Activated CD4-positive, alpha-beta T cell treated with anti-CD3 and anti-CD28 coated beads for 36 hours (primary cell): ENCODE results near the gene ZNF580. TPM values are rescaled to one million over a fixed set of nuclear protein-coding genes. Genes with fewer than 3 reads are reported as not detected.

Experiments used
- ATAC-seq: fragments of 200-7000 bp; cut with Tn5 transposase; one replicate; pipeline ENCODE4 v1.10.0; 2021; ENCODE audit warnings: mild to moderate bottlenecking, moderate library complexity
- CTCF ChIA-PET: fragments of 350-600 bp; sonication (Branson Sonifier 250); formaldehyde crosslinking; loops from one replicate; lab custom pipeline; 2021; ENCODE audit warnings: antibody characterized with exemption; lab: Charles Lee
- POLR2A ChIA-PET: fragments of 350-600 bp; sonication (Branson Sonifier 250); formaldehyde crosslinking; loops from one replicate; lab custom pipeline; 2021; ENCODE audit warnings: antibody characterized with exemption, inconsistent platforms; lab: Charles Lee
- DNase-seq: peaks from one replicate; pipeline ENCODE4 v3.0.0-alpha.2; 2020
- H3K27ac Mint-ChIP-seq: one replicate; pipeline ENCODE4 v1.8.0; 2021; ENCODE audit warnings: mixed read lengths
- H3K27me3 Mint-ChIP-seq: one replicate; pipeline ENCODE4 v1.8.0; 2021; ENCODE audit warnings: mixed read lengths
- H3K36me3 Mint-ChIP-seq: one replicate; pipeline ENCODE4 v1.8.0; 2021; ENCODE audit warnings: low read depth, mixed read lengths
- H3K4me1 Mint-ChIP-seq: one replicate; pipeline ENCODE4 v1.8.0; 2021; ENCODE audit warnings: mixed read lengths
- H3K4me3 Mint-ChIP-seq: one replicate; pipeline ENCODE4 v1.8.0; 2021; ENCODE audit warnings: mild to moderate bottlenecking, moderate library complexity, mixed read lengths
- H3K9me3 Mint-ChIP-seq: one replicate; pipeline ENCODE4 v1.8.0; 2021; ENCODE audit warnings: low read depth, mixed read lengths
- intact Hi-C, 2 experiments: fragments of 100-400 bp; cut with DNase I in 1 of 2; cut with micrococcal nuclease in 1 of 2; formaldehyde crosslinking; loops; one replicate each; pipeline versions ENCODE4 v1.14.2 to v1.15.1; 2022 to 2024; cut with DNase I, micrococcal nuclease
- total RNA-seq, 2 experiments: library from RNA; stranded (reverse); gene quantifications; one replicate each; pipeline ENCODE4 v1.2.3, GENCODE V29; 2021

The ZNF580 gene
- total RNA-seq, 2 experiments from 2014 or later: 24.2 to 35.6 TPM

GRCh38 chr19:55676383-55676782 is 35.6 kb downstream of the ZNF580 start:
- ChIA-PET CTCF (interaction anchor here (0.7 to 1.8 kb wide), 3 partner anchors 22 to 44 kb away, joined by 3 to 5 read pairs (median 3); no protein-coding TSS in a partner anchor), POLR2A (interaction anchor here (1.2 kb wide), 1 partner anchor 19 kb away, joined by 5 read pairs; no protein-coding TSS in a partner anchor)
- no peaks in the 10 kb centered on the region for H3K27me3 Mint-ChIP-seq
- no peak for ATAC-seq
- no peak for DNase-seq
- intact Hi-C loops: no loop called here
- peaks cover 55% of the 10 kb centered on the region for H3K36me3 Mint-ChIP-seq
- peaks cover 57% of the 10 kb centered on the region for H3K4me1 Mint-ChIP-seq
- no peaks in the 10 kb centered on the region for H3K9me3 Mint-ChIP-seq
- peak overlapping the region; percentile 95 for H3K4me3 Mint-ChIP-seq
- H3K27ac Mint-ChIP-seq: peak overlapping the region; percentile 83

DNA sequence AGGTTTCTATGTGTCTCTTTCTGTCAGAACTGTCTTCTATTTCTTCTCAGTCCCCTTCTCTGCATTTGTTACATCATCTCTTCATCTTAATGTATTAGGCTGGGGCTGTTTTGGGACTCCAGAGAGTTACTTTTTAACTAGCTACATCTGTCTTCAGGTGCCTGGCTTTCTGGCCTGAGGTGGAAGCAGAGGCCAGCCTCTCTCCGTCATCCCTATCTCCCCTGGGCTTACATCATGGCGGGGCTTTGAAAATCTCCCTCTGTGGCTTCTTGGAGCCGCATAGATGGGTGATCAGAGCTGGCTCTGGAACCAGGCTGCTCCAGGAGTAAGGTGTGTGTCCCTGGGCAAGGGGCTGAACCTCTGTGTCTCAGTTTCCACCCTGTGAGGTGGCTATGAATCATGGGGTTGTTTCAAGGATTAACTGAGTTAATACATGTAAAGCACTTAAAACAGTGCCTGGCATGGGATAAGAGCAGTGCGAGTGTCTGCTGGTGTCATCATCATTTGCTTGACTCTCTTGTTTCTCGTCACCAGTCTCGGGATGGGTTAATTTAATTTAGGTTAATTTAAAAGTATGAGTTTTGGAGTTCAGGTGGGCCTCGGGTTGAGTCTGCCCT is 36.2 kb downstream of the ZNF580 start:
- no peaks in the 10 kb centered on the region for H3K27me3 Mint-ChIP-seq
- intact Hi-C loops: no loop called here
- H3K36me3 Mint-ChIP-seq: peaks cover 52% of the 10 kb centered on the region
- H3K9me3 Mint-ChIP-seq: no peaks in the 10 kb centered on the region
- peak overlapping the region; percentile 83 for H3K27ac Mint-ChIP-seq
- peaks cover 55% of the 10 kb centered on the region for H3K4me1 Mint-ChIP-seq
- H3K4me3 Mint-ChIP-seq: peak overlapping the region; percentile 95
- ChIA-PET CTCF (interaction anchor here (0.6 to 1.8 kb wide), 3 partner anchors 30 to 561 kb away, joined by 3 to 5 read pairs (median 3); no protein-coding TSS in a partner anchor), POLR2A (interaction anchor here (1.2 kb wide), 1 partner anchor 20 kb away, joined by 5 read pairs; no protein-coding TSS in a partner anchor)
- peak; percentile 20 for DNase-seq
- ATAC-seq: no peak

GRCh38 chr19:55677572-55678028 is 36.8 kb downstream of the ZNF580 start:
- no peak for DNase-seq
- no peak for ATAC-seq
- H3K27ac Mint-ChIP-seq: peak overlapping the region; percentile 59
- CTCF ChIA-PET: no interaction called here
- H3K9me3 Mint-ChIP-seq: no peaks in the 10 kb centered on the region
- H3K4me1 Mint-ChIP-seq: peaks cover 53% of the 10 kb centered on the region
- H3K27me3 Mint-ChIP-seq: no peaks in the 10 kb centered on the region
- peaks cover 49% of the 10 kb centered on the region for H3K36me3 Mint-ChIP-seq
- intact Hi-C loops: no loop called here
- POLR2A ChIA-PET: no interaction called here
- no peak overlapping the region for H3K4me3 Mint-ChIP-seq

GRCh38 chr19:55678121-55678671 is 37.4 kb downstream of the ZNF580 start:
- ATAC-seq: no peak
- intact Hi-C loops: no loop called here
- POLR2A ChIA-PET: no interaction called here
- Mint-ChIP-seq H3K36me3 (peaks cover 50% of the 10 kb centered on the region), H3K27ac (peak overlapping the region; percentile 60), H3K4me3 (no peak overlapping the region), H3K9me3 (no peaks in the 10 kb centered on the region), H3K4me1 (peaks cover 52% of the 10 kb centered on the region), H3K27me3 (no peaks in the 10 kb centered on the region)
- DNase-seq: no peak
- CTCF ChIA-PET: no interaction called here

DNA sequence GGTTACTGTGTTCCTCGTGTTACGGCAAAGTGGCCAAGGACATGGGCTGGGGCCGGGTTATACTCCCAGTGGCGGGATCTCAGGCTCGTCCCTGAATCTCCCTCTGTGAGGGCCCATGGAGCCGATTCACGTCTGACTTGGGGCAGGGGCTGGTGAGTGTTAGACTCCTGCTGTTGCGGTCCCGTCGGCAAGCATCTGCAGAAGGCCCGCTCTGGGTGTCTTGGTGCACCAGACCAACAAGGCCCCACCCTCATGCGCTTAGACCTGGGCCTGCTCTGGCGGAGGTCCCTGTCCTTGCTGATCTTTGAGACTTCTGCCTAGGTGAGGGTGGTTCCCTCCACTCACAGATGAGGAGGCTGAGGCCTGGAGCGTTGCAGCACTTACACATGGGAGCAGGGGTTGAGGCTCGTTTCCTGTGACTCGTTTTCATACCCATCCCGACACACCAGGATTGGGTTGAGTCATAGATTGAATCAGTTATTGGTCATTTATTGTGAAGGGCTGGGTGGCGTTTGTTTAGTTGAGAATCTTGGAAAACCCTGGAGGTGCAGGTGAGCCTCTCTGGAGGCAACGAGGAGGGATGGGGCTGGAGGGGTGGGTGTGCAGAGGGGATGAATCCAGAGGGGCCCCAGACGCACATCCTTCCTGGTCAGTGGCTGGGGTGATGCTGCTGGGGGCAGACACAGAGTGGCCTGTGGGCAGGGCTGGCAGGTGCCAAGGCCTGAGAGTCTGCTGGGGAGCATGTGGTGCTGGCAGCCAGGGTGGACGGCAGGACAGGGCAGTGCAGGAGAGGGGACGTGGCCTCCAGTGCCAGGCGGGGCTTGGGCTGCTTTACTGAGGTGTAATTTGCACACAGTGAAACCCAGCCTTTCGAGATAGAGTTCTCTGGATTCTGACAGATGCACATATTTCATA is 38.8 kb downstream of the ZNF580 start:
- no peaks in the 10 kb centered on the region for H3K27me3 Mint-ChIP-seq
- H3K36me3 Mint-ChIP-seq: peaks cover 47% of the 10 kb centered on the region
- H3K9me3 Mint-ChIP-seq: no peaks in the 10 kb centered on the region
- intact Hi-C loops: no loop called here
- ATAC-seq (peak; percentile 11), DNase-seq (peak; percentile 43)
- ChIA-PET CTCF (no interaction called here), POLR2A (no interaction called here)
- peak overlapping the region; percentile 78 for H3K27ac Mint-ChIP-seq
- peaks cover 46% of the 10 kb centered on the region for H3K4me1 Mint-ChIP-seq
- H3K4me3 Mint-ChIP-seq: no peak overlapping the region

DNA sequence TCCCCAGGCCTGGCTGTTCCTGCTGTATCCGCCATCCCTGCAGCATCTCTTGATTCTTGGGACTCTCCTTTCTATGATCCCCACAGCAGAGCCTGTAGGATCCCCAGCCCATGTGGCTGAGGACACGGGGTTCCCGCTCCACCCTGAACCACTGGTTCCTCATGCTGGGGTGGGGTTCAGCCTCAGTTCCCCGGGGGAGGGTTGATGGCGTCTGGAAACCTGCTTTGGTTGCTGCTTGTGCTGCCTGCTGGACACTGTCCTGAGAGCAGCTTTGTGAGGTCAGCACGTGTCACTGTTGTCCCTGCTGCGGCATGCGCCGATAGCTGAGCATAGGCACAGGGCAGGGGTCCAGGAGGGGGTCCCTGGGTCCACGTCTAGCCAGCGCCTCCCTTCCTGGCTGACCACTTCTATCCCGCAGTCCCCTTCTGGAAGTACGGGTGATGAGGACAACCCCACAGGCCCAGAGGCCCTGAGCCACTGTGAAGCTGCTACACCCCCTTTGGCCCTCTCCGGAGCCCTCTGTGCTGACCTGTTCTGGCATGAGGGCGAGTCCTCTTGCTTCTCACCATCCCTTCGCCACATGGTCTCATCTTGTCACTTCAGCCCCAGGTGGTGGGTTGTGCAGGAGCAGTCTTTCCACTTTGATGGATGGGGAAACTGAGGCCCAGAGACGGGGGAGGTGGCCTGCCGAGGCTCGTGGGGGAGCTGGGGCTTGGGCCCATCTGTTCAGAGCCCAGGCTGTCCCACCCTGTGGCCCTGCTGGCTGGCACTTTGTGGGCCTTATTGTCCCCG is 39.7 kb downstream of the ZNF580 start:
- Mint-ChIP-seq H3K27me3 (no peaks in the 10 kb centered on the region), H3K4me1 (peaks cover 46% of the 10 kb centered on the region), H3K27ac (no peak overlapping the region), H3K9me3 (no peaks in the 10 kb centered on the region), H3K4me3 (no peak overlapping the region), H3K36me3 (peaks cover 48% of the 10 kb centered on the region)
- ChIA-PET CTCF (no interaction called here), POLR2A (no interaction called here)
- intact Hi-C loops: no loop called here
- no peak for DNase-seq
- no peak for ATAC-seq

- intact Hi-C loops: no loop called here
- DNase-seq (no peak), ATAC-seq (no peak)
- Mint-ChIP-seq H3K27ac (no peak overlapping the region), H3K4me3 (no peak overlapping the region), H3K27me3 (no peaks in the 10 kb centered on the region), H3K36me3 (peaks cover 53% of the 10 kb centered on the region), H3K4me1 (peaks cover 43% of the 10 kb centered on the region), H3K9me3 (no peaks in the 10 kb centered on the region)
- POLR2A ChIA-PET: no interaction called here
- CTCF ChIA-PET: interaction anchor here (0.6 to 0.8 kb wide), 2 partner anchors 25 to 82 kb away, joined by 3 read pairs; partner anchors contain the start of gene FIZ1
These were observed 40.6 kb downstream of the ZNF580 start for GRCh38 chr19:55681131-55682092.

DNA sequence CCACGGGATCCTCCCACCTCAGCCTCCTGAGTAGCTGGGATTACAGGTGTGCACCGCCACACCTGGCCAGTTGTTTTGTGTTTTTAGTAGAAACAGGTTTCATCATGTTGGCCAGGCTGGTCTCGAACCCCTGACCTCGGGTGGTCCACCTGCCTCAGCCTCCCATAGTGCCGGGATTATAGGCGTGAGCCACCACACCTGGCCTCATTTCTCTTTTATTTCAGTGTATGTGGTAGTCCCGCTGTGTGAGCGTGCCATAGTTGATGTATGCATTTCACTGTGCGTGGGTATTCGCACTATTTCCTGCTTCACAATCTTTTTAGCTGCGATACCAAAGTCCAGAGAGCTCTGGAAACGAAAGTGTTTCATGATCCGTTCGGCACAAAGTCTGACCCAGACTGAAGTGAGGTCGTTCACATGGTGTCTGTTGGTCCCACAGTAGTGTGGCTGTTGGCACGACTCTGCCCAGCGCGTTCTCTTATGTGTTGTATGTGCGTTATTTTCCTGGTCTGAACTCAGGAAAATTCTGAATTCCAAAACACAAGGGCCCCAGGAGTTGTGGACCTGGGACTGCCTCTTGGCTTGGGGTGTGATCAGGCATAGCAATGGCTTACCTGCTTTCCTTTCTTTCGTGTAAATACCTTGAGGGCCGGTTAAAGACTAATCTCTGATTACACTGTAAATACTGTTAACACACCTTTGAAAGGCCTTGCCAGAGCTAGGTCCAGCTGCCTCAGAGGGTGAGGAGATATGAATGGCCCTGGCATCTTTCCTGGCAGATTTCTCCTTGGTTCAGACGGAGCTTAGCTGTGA is 42.9 kb downstream of the ZNF580 start:
- CTCF ChIA-PET: no interaction called here
- peaks cover 40% of the 10 kb centered on the region for H3K36me3 Mint-ChIP-seq
- intact Hi-C loops: no loop called here

DNA sequence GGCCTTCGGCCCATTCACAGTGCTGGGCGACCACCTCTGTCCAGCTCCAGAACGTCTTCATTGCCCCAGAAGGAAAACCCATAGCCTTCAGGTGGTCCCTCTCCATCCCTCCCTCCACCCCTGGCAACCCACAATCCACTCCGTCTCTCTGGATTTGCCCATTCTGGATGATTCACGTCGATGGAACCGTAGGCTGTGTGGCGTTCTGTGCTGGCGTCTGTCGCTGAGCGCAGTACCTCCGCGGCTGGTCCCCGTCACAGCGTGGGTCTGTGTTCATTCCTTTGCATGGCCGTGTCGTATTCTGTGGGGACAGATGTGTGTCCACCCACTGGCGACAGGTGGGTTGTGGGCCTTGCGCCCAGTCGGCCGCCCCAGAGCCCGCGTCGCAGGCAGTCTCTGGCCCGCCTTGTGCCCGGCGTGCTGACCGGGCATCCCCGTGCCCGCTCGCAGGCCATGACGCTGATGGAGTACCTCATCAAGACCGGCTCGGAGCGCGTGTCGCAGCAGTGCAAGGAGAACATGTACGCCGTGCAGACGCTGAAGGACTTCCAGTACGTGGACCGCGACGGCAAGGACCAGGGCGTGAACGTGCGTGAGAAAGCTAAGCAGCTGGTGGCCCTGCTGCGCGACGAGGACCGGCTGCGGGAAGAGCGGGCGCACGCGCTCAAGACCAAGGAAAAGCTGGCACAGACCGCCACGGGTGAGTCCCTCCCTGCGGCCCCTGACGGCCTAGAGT is 44.3 kb downstream of the ZNF580 start:
- Mint-ChIP-seq H3K27ac (no peak overlapping the region), H3K9me3 (no peaks in the 10 kb centered on the region), H3K4me1 (peaks cover 10% of the 10 kb centered on the region), H3K4me3 (no peak overlapping the region), H3K36me3 (peaks cover 36% of the 10 kb centered on the region), H3K27me3 (no peaks in the 10 kb centered on the region)
- ChIA-PET CTCF (no interaction called here), POLR2A (no interaction called here)
- ATAC-seq (no peak), DNase-seq (no peak)
- intact Hi-C loops: no loop called here

More for the DNA sequence above, 42.9 kb downstream of the ZNF580 start:
- H3K27me3 Mint-ChIP-seq: no peaks in the 10 kb centered on the region
- peaks cover 23% of the 10 kb centered on the region for H3K4me1 Mint-ChIP-seq
- no peaks in the 10 kb centered on the region for H3K9me3 Mint-ChIP-seq
- POLR2A ChIA-PET: no interaction called here
- no peak overlapping the region for H3K4me3 Mint-ChIP-seq
- H3K27ac Mint-ChIP-seq: peak overlapping the region; percentile 25
- DNase-seq (no peak), ATAC-seq (no peak)
